ENCODE data around the gene HDAC9.

Gene HDAC9

GRCh38 chr7:18553605-18554003 lies 58.1 kb downstream of the HDAC9 start:
- no peak for TF ChIP-seq CTCF (IDR thresholded peaks at IDR 0.05; ENCODE audit: low read depth, low read length)
- H3K4me3 ChIP-seq (ENCODE audit: low read depth, low read length): no peak overlapping the region

- no peak overlapping the region for H3K4me3 ChIP-seq (ENCODE audit: low read depth, low read length)
- no peak for TF ChIP-seq CTCF (IDR thresholded peaks at IDR 0.05; ENCODE audit: low read depth, low read length)
Measured at GRCh38 chr7:18555120-18555519, 59.6 kb downstream of the HDAC9 start.

GRCh38 chr7:18555968-18556367 lies 60.4 kb downstream of the HDAC9 start:
- H3K4me3 ChIP-seq (ENCODE audit: low read depth, low read length): no peak overlapping the region
- TF ChIP-seq CTCF (IDR thresholded peaks at IDR 0.05; ENCODE audit: low read depth, low read length): no peak

GRCh38 chr7:18558503-18558902 lies 63.0 kb downstream of the HDAC9 start:
- TF ChIP-seq CTCF (IDR thresholded peaks at IDR 0.05; ENCODE audit: low read depth, low read length): no peak

GRCh38 chr7:18558910-18559309 lies 63.4 kb downstream of the HDAC9 start:
- no peak overlapping the region for H3K4me3 ChIP-seq (ENCODE audit: low read depth, low read length)
- no peak for TF ChIP-seq CTCF (IDR thresholded peaks at IDR 0.05; ENCODE audit: low read depth, low read length)

More at GRCh38 chr7:18558503-18558902, 63.0 kb downstream of the HDAC9 start:
- no peak overlapping the region for H3K4me3 ChIP-seq (ENCODE audit: low read depth, low read length)

GRCh38 chr7:18559756-18560155 lies 64.2 kb downstream of the HDAC9 start:
- TF ChIP-seq CTCF (IDR thresholded peaks at IDR 0.05; ENCODE audit: low read depth, low read length): no peak
- no peak overlapping the region for H3K4me3 ChIP-seq (ENCODE audit: low read depth, low read length)

GRCh38 chr7:18564779-18565178 lies 69.2 kb downstream of the HDAC9 start:
- TF ChIP-seq CTCF (IDR thresholded peaks at IDR 0.05; ENCODE audit: low read depth, low read length): no peak
- no peak overlapping the region for H3K4me3 ChIP-seq (ENCODE audit: low read depth, low read length)
